Endodermal cell (in vitro differentiated cells): Measurements from ENCODE around the gene PODXL2. TPM values are rescaled to one million over a fixed set of nuclear protein-coding genes. Genes with fewer than 3 reads are reported as not detected.

Experiments used
- DNase-seq: peaks from one replicate; pipeline ENCODE4 v3.0.0-alpha.2; 2017
- H3K27ac ChIP-seq: 2 replicates; pipeline ENCODE4 v1.5.1; 2013; ENCODE audit warnings: mild to moderate bottlenecking, low read depth, low read length, moderate library complexity
- H3K27me3 ChIP-seq: 2 replicates; pipeline ENCODE4 v1.6.1; 2013; ENCODE audit warnings: mild to moderate bottlenecking, low read length, moderate library complexity; ENCODE audit not compliant: insufficient read depth, control insufficient read depth, poor library complexity, severe bottlenecking
- H3K36me3 ChIP-seq: 2 replicates; pipeline ENCODE4 v1.7.0; 2013; ENCODE audit warnings: mild to moderate bottlenecking, low read length, moderate library complexity; ENCODE audit not compliant: control insufficient read depth, insufficient read depth
- H3K4me1 ChIP-seq: one replicate; pipeline ENCODE4 v1.7.0; 2013; ENCODE audit warnings: low read length; ENCODE audit not compliant: control insufficient read depth, insufficient read depth
- H3K4me3 ChIP-seq: 2 replicates; pipeline ENCODE4 v1.5.1; 2013; ENCODE audit warnings: mild to moderate bottlenecking, low read length, moderate library complexity
- H3K9ac ChIP-seq: 2 replicates; pipeline ENCODE4 v1.6.1; 2013; ENCODE audit warnings: mild to moderate bottlenecking, low read length, moderate library complexity; ENCODE audit not compliant: poor library complexity, severe bottlenecking; ENCODE audit errors: extremely low read depth
- H3K9me3 ChIP-seq: 2 replicates; pipeline ENCODE4 v1.6.1; 2013; ENCODE audit warnings: mild to moderate bottlenecking, low read length, moderate library complexity; ENCODE audit not compliant: control insufficient read depth
- H3K27ac Mint-ChIP-seq: 2 replicates; pipeline ENCODE4 v1.8.0; 2020; ENCODE audit warnings: mixed read lengths
- H3K27me3 Mint-ChIP-seq: 2 replicates; pipeline ENCODE4 v1.8.0; 2021; ENCODE audit warnings: mild to moderate bottlenecking, mixed read lengths; ENCODE audit not compliant: insufficient read depth
- H3K36me3 Mint-ChIP-seq: 2 replicates; pipeline ENCODE4 v1.8.0; 2020; ENCODE audit warnings: low read depth, mixed read lengths
- H3K4me1 Mint-ChIP-seq: 2 replicates; pipeline ENCODE4 v1.8.0; 2020; ENCODE audit warnings: mixed read lengths
- H3K4me3 Mint-ChIP-seq: 2 replicates; pipeline ENCODE4 v1.8.0; 2020; ENCODE audit warnings: mild to moderate bottlenecking, moderate library complexity, mixed read lengths
- H3K9me3 Mint-ChIP-seq: 2 replicates; pipeline ENCODE4 v1.8.0; 2020; ENCODE audit warnings: mild to moderate bottlenecking, mixed read lengths
- CTCF ChIP-seq: fragments of 200-600 bp; sonication (generic); conservative IDR thresholded peaks from 2 replicates; pipeline ENCODE4 v1.5.0; 2021; ENCODE audit warnings: antibody characterized with exemption, mild to moderate bottlenecking
- WGBS, 2 experiments: methylation state at CpG; one replicate each; pipeline versions ENCODE4 v1.1.5 to v1.1.7; 2013; ENCODE audit warnings: missing lambda C conversion rate in 2 of 2, mixed read lengths in 1 of 2; ENCODE audit not compliant: insufficient coverage in 1 of 2, insufficient read length in 1 of 2; 5-methylcytosine and 5-hydroxymethylcytosine counted together
- total RNA-seq, 2 donors: library from RNA; stranded (reverse); fragmentation: NEBNext Ultra II Directional in 1 of 2; extraction: Animal tissue kit (Norgen Biotek cat#: 25700) in 1 of 2; gene quantifications; 2 replicates in 1 of 2; 3 replicates in 1 of 2; pipeline ENCODE4 v1.2.1, GENCODE V29; 2021

PODXL2 gene
- total RNA-seq, 2 donors from 2014 or later, result 11.8 to 16.5 TPM

GRCh38 chr3:127634653-127635052 is 5.7 kb downstream of the PODXL2 start:
- no peaks in the 10 kb centered on the region for H3K4me1 Mint-ChIP-seq
- Histone ChIP-seq H3K36me3 (no peaks in the 10 kb centered on the region), H3K9ac (no peak overlapping the region), H3K9me3 (no peaks in the 10 kb centered on the region), H3K4me3 (no peak overlapping the region), H3K27me3 (no peaks in the 10 kb centered on the region), H3K27ac (no peak overlapping the region), H3K4me1 (no peaks in the 10 kb centered on the region)
- no peak overlapping the region for H3K4me3 Mint-ChIP-seq
- no peak for DNase-seq
- H3K27me3 Mint-ChIP-seq, result peaks cover 20% of the 10 kb centered on the region
- no peak overlapping the region for H3K27ac Mint-ChIP-seq
- TF ChIP-seq CTCF, result no peak
- WGBS, 2 experiments, result 88 to 95% methylated on average over 8 to 10 of the region's 12 CpGs
- no peaks in the 10 kb centered on the region for H3K9me3 Mint-ChIP-seq
- no peaks in the 10 kb centered on the region for H3K36me3 Mint-ChIP-seq

GRCh38 chr3:127637546-127637945 is 8.6 kb downstream of the PODXL2 start:
- no peak for TF ChIP-seq CTCF
- H3K9me3 ChIP-seq, result no peaks in the 10 kb centered on the region

GRCh38 chr3:127637971-127638370 is 9.0 kb downstream of the PODXL2 start:
- no peak for DNase-seq
- no peaks in the 10 kb centered on the region for H3K9me3 ChIP-seq
- H3K9ac ChIP-seq, result no peak overlapping the region
- no peak overlapping the region for H3K27ac Mint-ChIP-seq
- no peak overlapping the region for H3K4me3 ChIP-seq
- H3K36me3 Mint-ChIP-seq, result no peaks in the 10 kb centered on the region
- H3K27me3 ChIP-seq, result no peaks in the 10 kb centered on the region
- no peaks in the 10 kb centered on the region for H3K27me3 Mint-ChIP-seq
- H3K4me3 Mint-ChIP-seq, result no peak overlapping the region
- TF ChIP-seq CTCF, result no peak
- H3K4me1 Mint-ChIP-seq, result no peaks in the 10 kb centered on the region
- H3K4me1 ChIP-seq, result no peaks in the 10 kb centered on the region
- no peaks in the 10 kb centered on the region for H3K9me3 Mint-ChIP-seq
- H3K36me3 ChIP-seq, result peaks cover 4% of the 10 kb centered on the region
- H3K27ac ChIP-seq, result no peak overlapping the region

More at GRCh38 chr3:127637546-127637945, 8.6 kb downstream of the PODXL2 start:
- Histone ChIP-seq H3K9ac (no peak overlapping the region), H3K27me3 (no peaks in the 10 kb centered on the region), H3K27ac (no peak overlapping the region), H3K4me1 (no peaks in the 10 kb centered on the region), H3K36me3 (peaks cover 4% of the 10 kb centered on the region), H3K4me3 (no peak overlapping the region)
- no peaks in the 10 kb centered on the region for H3K9me3 Mint-ChIP-seq
- H3K27me3 Mint-ChIP-seq, result no peaks in the 10 kb centered on the region
- H3K36me3 Mint-ChIP-seq, result no peaks in the 10 kb centered on the region
- no peaks in the 10 kb centered on the region for H3K4me1 Mint-ChIP-seq
- H3K4me3 Mint-ChIP-seq, result no peak overlapping the region
- DNase-seq, result no peak
- WGBS, 2 experiments, result 92% methylated on average over 3 of the region's 3 CpGs; no CpG with 5 or more reads in 1 of the 2 experiments
- H3K27ac Mint-ChIP-seq, result no peak overlapping the region
